Psoas muscle (tissue), 8 donors: ENCODE data around the gene HSPB9. TPM values are rescaled to one million over a fixed set of nuclear protein-coding genes. Genes with fewer than 3 reads are reported as not detected.

Source experiments
- ATAC-seq, 4 donors: fragments of 200-7000 bp; cut with Tn5 transposase; one replicate each; pipeline ENCODE4 v1.9.1; 2020; ENCODE audit warnings: moderate library complexity in 3 of 4, mild to moderate bottlenecking in 2 of 4
- DNase-seq, 2 donors: peaks; one replicate each; pipeline ENCODE4 v3.0.0-alpha.2; 2020
- H3K27ac ChIP-seq: fragments of 200-600 bp; one replicate; pipeline ENCODE4 v1.8.0; 2022
- H3K27me3 ChIP-seq, 3 donors: fragments of 200-600 bp in 1 of 3; one replicate each; pipeline versions ENCODE4 v1.6.1 to v1.8.0; 2013 to 2022; ENCODE audit warnings: low read length in 2 of 3, mild to moderate bottlenecking in 2 of 3, moderate library complexity in 1 of 3; ENCODE audit not compliant: insufficient read depth in 3 of 3
- H3K36me3 ChIP-seq, 2 donors: fragments of 200-600 bp in 1 of 2; one replicate each; pipeline versions ENCODE4 v1.6.1 to v1.8.0; 2013 to 2022; ENCODE audit warnings: low read depth in 1 of 2, mild to moderate bottlenecking in 1 of 2, moderate library complexity in 1 of 2; ENCODE audit not compliant: insufficient read depth in 1 of 2
- H3K4me1 ChIP-seq: fragments of 200-600 bp; one replicate; pipeline ENCODE4 v1.8.0; 2022
- H3K4me3 ChIP-seq: fragments of 200-600 bp; one replicate; pipeline ENCODE4 v1.8.0; 2022; ENCODE audit warnings: mild to moderate bottlenecking
- H3K9me3 ChIP-seq: fragments of 200-600 bp; one replicate; pipeline ENCODE4 v1.8.0; 2022
- CTCF ChIP-seq: fragments of 200-600 bp; IDR thresholded peaks from one replicate; pipeline ENCODE4 v1.8.0; 2022; ENCODE audit warnings: antibody characterized with exemption
- WGBS, 3 donors: extraction: QIAGEN DNeasy Blood & Tissue Kit; methylation state at CpG; one replicate each; pipeline versions ENCODE4 v1.1.6 to v1.1.7; 2013; 5-methylcytosine and 5-hydroxymethylcytosine counted together
- intact Hi-C, 2 donors: fragments of 100-400 bp; cut with DNase I; formaldehyde crosslinking; loops; one replicate each; pipeline versions ENCODE4 v1.11.0 to v1.14.2; 2022
- polyA plus RNA-seq, 3 donors: library from polyadenylated mRNA; stranded (reverse); fragments of 200-250 nt; gene quantifications; one replicate each; pipeline ENCODE4 v1.2.3, GENCODE V29; 2013
- total RNA-seq, 4 donors: library from RNA; stranded (reverse); fragmentation: NEBNext Ultra II Directional in 2 of 4; extraction: Animal tissue kit (Norgen Biotek cat#: 25700) in 2 of 4; gene quantifications; one replicate each; pipeline versions ENCODE4 v1.2.1 to v1.2.4, GENCODE V29; 2021 to 2023
- donor health status: healthy with polysubstance abuse.
- donor health status: DM: no; HTN: no; CAD: no; lungs with moderate emphysema.
- donor health status: Bipolar disorder and iron deficiency.
- donor health status: healthy.
- donor health status: DM: yes; HTN: yes; CAD: no.
- donor health status: DM: no; HTN: no; CAD: no.
- donor health status: DM: no; HTN: no; CAD: no.
- donor health status: DM: yes; HTN: yes; CAD: no.

Gene HSPB9
- total and polyA plus RNA-seq, 7 donors = 0.03 to 0.53 (median 0.43) TPM; not detected in 4

- no peak for ATAC-seq
- H3K27me3 ChIP-seq = no peaks in the 10 kb centered on the region
- no peak overlapping the region for H3K27ac ChIP-seq
- no peaks in the 10 kb centered on the region for H3K9me3 ChIP-seq
- H3K4me1 ChIP-seq = peaks cover 22% of the 10 kb centered on the region
- 73 to 90% (median 81%) methylated on average over 2 to 3 of the region's 3 CpGs for WGBS, 3 donors
- intact Hi-C loops = no loop called here
- DNase-seq = no peak
- no peak for TF ChIP-seq CTCF
- H3K4me3 ChIP-seq = no peak overlapping the region
- peaks cover 4 to 51% of the 10 kb centered on the region in 2 donors for H3K36me3 ChIP-seq
Observed at GRCh38 chr17:42124256-42124655, 1.7 kb downstream of the HSPB9 start.

- peaks cover 4 to 52% of the 10 kb centered on the region in 2 donors for H3K36me3 ChIP-seq
- intact Hi-C loops = loop anchor here in 1 of 2 donors (5.0 kb wide), 1 partner anchor 57 kb away; the partner anchor contains the start of gene KCNH4
- 75 to 79% (median 78%) methylated on average over 11 to 12 of the region's 12 CpGs for WGBS, 3 donors
- no peak for TF ChIP-seq CTCF
- H3K4me1 ChIP-seq = peaks cover 24% of the 10 kb centered on the region
- no peaks in the 10 kb centered on the region for H3K27me3 ChIP-seq
- no peaks in the 10 kb centered on the region for H3K9me3 ChIP-seq
- H3K27ac ChIP-seq = no peak overlapping the region
- ATAC-seq = no peak
- no peak for DNase-seq
- no peak overlapping the region for H3K4me3 ChIP-seq
Observed at GRCh38 chr17:42125565-42125964, 3.0 kb downstream of the HSPB9 start.

GRCh38 chr17:42126836-42127235 lies 4.2 kb downstream of the HSPB9 start:
- Histone ChIP-seq H3K4me3 (no peak overlapping the region), H3K9me3 (no peaks in the 10 kb centered on the region), H3K4me1 (peaks cover 31% of the 10 kb centered on the region), H3K27ac (no peak overlapping the region), H3K27me3 (no peaks in the 10 kb centered on the region), H3K36me3 (peaks cover 4 to 57% of the 10 kb centered on the region in 2 donors)
- intact Hi-C loops = loop anchor here in 1 of 2 donors (5.0 kb wide), 1 partner anchor 55 kb away; the partner anchor contains the start of gene KCNH4
- ATAC-seq = no peak
- WGBS, 3 donors = 84 to 85% (median 84%) methylated on average over 3 of the region's 3 CpGs
- DNase-seq = no peak
- no peak for TF ChIP-seq CTCF

- H3K27me3 ChIP-seq = no peaks in the 10 kb centered on the region
- H3K27ac ChIP-seq = no peak overlapping the region
- DNase-seq (no peak), ATAC-seq (no peak)
- H3K4me1 ChIP-seq = peaks cover 32% of the 10 kb centered on the region
- WGBS, 3 donors = 87 to 94% (median 93%) methylated on average over 6 of the region's 6 CpGs
- H3K36me3 ChIP-seq = peaks cover 4 to 57% of the 10 kb centered on the region in 2 donors
- H3K9me3 ChIP-seq = no peaks in the 10 kb centered on the region
- no peak overlapping the region for H3K4me3 ChIP-seq
- intact Hi-C loops = loop anchor here in 1 of 2 donors (5.0 kb wide), 1 partner anchor 55 kb away; the partner anchor contains the start of gene KCNH4
- TF ChIP-seq CTCF = no peak
Observed at GRCh38 chr17:42127414-42127813, 4.8 kb downstream of the HSPB9 start.
